NCI-H128 (cell line): Measurements from ENCODE around the gene KYNU.
"Not testable (repeated sequence)": the region's sequence is repeated elsewhere in the genome, so short reads cannot be mapped to it uniquely, and the experiment has no call there.

Source experiments
- DNase-seq: peaks from one replicate; lab custom pipeline; 2025; ENCODE audit not compliant: unreplicated experiment; lab: John Stamatoyannopoulos, UW

The KYNU gene

DNA sequence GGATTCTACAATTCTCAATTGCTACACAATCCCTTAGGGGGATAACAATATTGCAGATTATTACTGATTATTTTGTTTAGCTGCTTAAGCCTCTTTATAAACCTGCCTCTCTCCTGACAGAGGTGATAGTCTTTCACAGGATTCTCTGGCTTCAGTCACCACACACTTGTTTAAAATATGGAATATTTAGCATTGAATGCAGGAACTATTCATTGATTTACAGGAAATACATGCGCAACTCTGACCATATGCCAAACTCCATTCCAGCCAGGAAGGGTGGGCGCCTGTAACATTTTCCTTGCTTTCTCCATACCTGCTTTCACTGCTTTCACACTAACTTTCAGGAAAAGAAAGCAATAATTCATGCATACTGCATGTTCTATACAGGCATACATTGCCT lies 207.0 kb downstream of the KYNU start:
- no peak for DNase-seq

DNA sequence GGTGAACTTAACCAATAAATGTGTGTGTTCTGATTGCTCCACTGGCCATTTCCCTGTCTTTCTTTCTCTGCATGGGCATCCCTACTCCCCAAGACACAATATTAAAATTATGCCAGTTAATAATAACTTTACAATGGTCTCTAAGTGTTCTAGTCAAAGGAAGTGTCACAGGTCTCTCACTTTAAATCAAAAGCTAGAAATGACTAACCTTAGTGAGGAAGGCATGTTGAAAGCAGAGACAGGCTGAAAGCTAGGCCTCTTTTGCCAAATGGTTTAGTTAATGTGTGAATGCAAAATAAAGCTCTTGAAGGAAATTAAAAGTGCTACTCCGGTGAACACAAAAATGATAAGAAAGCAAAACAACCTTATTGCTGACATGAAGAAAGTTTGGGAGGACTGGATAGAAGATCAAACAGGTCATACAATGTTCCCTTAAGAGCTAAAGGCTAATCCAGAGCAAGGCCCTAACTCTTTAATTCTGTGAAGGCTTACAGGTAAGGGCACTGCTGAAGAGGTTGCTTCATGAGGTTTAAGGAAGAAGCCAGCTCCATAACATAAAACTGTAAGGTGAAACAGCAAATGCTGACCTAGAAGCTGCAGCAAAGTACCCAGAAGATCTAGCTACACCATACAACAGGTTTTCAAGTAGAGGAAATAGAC lies 207.8 kb downstream of the KYNU start:
- DNase-seq: no peak

DNA sequence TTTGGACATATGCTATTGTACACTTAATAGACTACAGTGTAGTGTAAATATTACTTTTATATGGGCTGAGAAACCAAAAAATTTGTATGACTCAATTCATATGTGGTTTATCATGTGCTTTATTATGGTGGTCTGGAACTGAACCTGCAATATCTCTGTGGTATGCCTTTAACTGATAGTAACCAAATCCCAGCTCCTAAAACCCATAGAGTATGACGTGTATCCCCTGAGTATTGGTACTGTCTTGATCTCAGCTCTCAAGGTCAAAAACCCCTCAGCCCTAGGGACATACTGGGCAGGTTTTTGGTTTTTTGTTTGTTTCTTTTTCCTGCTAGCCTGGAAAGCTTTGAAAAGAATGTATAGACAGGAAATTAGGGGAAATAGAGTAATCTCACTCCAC lies 209.6 kb downstream of the KYNU start:
- no peak for DNase-seq

DNA sequence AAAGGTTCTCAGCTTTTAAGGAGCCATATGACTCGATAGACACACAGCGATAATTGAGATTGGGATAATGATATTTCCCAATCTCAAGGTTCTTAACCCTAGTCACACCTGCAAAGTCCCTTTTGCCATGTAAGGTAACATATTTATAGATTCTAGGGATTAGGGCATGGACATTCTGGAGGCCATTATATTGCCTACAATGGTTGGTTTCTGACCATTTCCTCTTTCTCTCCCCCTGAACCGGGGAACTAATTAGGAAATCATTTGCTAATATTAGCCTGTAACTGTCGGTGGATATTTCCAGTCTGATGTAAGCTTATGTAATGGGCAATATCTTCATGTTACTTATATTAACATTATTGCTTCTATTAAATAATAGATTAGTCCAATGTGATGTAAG lies 210.9 kb downstream of the KYNU start:
- DNase-seq: no peak

DNA sequence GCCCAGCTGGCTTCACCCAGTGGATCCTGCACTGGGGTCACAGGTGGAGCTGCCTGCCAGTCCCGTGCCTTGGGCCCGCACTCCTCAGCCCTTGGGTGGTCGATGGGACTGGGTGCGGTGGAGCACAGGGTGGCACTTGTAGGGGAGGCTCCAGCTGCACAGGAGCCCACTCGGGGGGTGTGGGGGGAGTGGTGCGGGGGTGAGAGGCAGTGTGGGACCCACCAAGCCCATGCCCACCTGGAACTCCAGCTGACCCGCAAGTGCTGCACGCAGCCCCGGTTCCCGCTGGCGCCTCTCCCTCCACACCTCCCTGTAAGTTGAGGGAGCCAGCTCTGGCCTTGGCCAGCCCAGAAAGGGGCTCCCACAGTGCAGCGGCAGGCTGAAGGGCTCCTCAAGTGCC lies 212.1 kb downstream of the KYNU start:
- not testable (repeated sequence) for DNase-seq
